Left forelimb (tissue), 1 donor: ENCODE measurements around the gene SIK2.
"Not testable (repeated sequence)": the region's sequence is repeated elsewhere in the genome, so short reads cannot be mapped to it uniquely, and the experiment has no call there.

Experiments
- DNase-seq: peaks from one replicate; pipeline ENCODE4 v3.0.0-alpha.2; 2018; ENCODE audit warnings: low spot score

Gene SIK2

GRCh38 chr11:111624608-111625007 is 22.4 kb downstream of the SIK2 start:
- DNase-seq, result no peak

DNA sequence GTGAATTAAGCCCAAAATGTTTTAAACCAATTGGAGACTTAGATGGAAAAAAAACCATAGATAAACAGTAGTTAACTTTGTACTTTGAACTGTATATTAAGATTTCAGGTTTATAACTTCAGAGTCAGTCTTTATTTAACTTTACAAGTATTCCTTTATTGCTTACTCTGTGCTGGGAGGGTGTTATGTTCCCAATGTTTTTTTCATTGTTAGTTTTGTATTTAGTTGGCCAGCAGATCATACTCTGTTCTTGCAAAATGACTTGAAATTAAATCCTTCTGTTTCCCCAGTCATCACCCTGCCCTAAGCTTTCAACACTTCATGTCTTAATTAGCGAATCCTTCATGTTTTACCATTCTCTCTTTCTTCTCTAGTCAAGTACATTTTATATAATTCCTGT is 25.3 kb downstream of the SIK2 start:
- no peak for DNase-seq

- no peak for DNase-seq
Observed at GRCh38 chr11:111629499-111629898, 27.2 kb downstream of the SIK2 start.

DNA sequence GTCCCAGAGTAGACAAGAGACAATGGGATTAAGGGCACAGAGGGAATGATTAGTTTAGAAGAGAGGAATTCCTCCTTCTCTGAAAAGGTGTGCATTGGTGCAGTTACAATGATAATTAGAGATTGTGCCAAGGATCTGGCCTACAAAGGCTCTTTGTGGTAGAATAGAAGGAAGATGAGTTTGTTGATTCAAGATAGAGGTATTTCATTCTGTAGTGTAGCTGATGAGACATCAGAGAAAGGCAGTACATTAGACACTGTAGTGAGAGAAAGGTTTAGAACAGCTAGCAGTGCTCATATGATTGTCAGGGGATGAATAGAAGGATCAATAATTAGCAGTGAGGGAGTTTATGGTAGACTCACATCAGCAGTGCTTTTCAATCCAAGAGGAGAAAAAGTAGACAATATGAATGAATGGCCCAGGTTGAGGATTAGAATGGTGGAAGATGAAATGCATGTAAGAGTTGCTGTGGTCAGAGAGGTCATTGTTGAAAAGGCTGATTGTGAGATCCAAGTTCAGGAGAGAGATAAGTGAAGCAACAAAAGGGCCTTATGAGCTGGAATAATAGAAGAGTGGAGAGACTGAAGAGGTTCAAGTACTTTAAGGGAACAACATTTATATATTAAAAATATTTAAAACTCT is 28.9 kb downstream of the SIK2 start:
- DNase-seq, result no peak

- DNase-seq, result no peak
Observed at GRCh38 chr11:111631666-111632039, 29.4 kb downstream of the SIK2 start.

DNA sequence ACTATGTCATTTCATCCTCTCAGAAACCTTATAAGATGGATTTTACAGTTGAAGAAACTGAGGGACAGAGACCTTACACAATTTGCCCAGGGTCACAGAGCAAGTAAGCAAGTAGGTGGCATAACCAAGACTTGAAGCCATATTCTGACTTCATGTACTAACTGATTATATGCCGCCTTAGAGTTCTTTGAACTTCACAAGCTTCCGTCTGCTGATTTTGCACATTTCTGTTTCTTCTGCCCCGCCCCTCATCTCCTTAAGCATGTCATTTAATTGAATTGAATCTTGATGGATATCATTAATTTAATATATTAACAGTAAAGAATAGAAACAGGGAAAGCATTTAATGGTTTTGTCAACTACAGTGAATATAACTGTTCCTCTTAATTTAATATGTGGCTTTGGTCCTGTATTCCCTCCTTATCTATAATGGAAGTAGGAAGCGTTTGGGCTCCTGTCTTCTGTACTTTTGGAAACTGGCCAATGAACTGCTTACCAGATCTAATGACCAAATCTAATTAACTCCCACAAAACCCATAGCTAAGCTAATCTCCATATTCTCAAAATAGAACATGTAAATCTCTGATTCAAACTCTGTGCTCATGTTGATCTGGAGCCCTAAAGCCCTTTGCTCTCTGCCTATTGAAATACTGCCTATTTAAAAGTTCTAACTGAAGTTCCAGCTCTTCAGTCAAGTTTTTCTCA is 30.4 kb downstream of the SIK2 start:
- DNase-seq, result no peak

- no peak for DNase-seq
Observed at GRCh38 chr11:111633248-111633647, 31.0 kb downstream of the SIK2 start.

GRCh38 chr11:111633756-111634362 is 31.6 kb downstream of the SIK2 start:
- DNase-seq, result no peak

GRCh38 chr11:111634981-111635705 is 32.9 kb downstream of the SIK2 start:
- DNase-seq, result no peak

DNA sequence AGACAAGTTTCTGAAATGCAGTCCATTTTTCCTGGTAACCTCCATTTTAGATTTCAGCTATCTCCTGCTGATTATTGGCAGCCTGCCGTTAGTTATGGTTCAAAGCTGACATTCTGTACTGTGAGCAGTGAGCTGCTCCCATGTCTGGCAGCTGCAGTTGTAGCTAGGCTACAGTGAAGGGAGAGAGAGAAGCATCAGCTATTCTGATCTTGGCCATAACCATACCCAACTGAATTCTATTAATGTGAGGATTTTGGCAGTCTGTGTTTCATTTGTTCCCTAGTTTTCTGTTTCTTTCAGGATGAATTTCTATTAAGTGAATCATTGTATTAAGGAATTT is 33.4 kb downstream of the SIK2 start:
- DNase-seq, result peak; percentile 69

GRCh38 chr11:111637885-111638284 is 35.6 kb downstream of the SIK2 start:
- DNase-seq, result no peak

GRCh38 chr11:111639226-111639925 is 37.1 kb downstream of the SIK2 start:
- no peak for DNase-seq

DNA sequence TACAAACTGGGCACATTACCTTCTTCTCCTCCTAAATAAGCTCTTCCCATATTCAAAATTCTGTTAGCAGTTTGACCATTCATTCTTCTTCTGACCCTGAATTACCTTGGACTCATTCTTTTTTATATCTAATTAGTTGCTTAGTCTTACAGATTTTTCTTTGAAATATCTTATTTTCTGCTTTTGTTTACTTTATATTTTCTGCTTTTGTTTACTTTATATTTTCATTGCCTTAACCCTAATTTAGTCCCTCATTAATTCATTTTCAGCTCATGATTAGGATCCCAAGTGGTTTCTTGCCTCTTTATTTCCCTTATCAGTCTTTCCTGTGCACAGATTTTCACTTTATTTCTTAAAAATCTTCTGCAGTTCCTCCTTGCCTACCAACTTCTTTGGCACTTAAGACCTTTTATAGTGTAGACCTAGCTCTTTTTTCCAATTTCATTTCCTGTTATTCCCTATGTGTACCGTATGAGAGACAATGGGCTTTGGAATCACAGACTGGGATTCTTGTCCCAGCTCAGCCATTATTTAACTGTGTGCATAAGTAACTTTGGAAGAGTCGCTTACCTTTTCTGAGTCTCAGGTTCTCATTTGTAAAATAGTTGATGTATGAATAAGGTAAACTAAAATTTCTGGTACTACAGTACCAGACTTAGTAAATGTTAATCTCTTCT is 39.2 kb downstream of the SIK2 start:
- DNase-seq, result no peak

DNA sequence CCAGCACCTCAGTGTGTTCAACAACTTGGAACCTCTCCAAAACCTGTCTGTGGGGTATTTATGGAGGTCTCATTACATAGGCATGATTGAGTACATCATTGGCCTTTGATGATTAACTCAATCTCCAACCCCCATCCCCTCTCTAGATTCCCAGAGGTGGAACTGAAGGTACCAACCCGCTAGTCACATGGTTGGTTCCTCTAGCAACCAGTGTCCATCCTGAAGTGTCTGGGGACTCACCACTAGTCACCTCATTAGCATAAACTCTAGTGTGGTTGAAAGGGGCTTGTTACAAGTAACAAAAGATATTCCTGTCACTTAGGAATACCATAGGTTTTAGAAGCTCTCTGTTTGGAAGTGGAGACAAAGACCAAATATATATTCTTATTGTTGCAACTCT is 40.3 kb downstream of the SIK2 start:
- DNase-seq, result no peak

GRCh38 chr11:111644922-111645321 is 42.7 kb downstream of the SIK2 start:
- no peak for DNase-seq

DNA sequence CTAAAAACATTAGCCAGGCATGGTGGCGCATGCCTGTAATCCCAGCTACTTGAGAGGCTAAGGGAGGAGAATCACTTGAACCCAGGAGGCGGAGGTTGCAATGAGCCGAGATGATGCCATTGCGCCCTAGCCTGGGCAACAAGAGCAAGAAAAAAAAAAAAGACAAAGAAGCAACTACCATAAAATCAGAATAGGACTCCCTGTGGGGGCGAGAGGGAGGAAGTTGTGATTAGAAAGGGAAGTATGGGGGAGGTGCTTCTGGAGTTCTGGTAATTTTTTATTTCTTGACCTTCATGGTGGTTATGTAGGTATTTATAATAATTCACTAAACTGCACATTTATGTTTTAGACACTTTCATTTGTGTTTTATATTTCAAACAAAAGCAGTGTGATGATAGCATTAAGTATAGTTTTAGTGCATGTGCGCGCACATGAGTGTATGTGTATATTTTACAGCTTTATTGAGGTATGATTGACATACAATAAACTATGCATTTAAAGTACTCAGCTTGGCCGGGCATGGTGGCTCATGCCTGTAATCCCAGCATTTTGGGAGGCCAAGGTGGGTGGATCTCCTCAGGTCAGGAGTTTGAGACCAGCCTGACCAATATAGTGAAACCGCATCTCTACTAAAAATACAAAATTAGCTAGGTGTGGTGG is 43.5 kb downstream of the SIK2 start:
- no peak for DNase-seq

DNA sequence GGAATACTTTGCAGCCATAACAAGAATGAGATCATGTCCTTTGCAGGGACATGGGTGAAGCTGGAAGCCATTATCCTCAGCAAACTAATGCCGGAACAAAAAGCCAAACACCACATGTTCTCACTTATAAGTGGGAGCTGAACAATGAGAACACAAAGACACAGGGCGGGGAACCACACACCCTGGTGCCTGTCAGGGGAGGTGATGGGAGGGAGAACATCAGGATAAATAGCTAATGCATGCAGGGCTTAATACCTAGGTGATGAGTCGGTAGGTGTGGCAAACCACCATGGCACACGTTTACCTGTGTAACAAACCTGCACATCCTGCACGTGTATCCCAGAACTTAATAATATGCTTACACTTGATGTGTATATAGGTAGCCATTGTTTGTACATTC is 49.1 kb downstream of the SIK2 start:
- DNase-seq, result not testable (repeated sequence)

- DNase-seq, result no peak
Observed at GRCh38 chr11:111652184-111652583, 49.9 kb downstream of the SIK2 start.

DNA sequence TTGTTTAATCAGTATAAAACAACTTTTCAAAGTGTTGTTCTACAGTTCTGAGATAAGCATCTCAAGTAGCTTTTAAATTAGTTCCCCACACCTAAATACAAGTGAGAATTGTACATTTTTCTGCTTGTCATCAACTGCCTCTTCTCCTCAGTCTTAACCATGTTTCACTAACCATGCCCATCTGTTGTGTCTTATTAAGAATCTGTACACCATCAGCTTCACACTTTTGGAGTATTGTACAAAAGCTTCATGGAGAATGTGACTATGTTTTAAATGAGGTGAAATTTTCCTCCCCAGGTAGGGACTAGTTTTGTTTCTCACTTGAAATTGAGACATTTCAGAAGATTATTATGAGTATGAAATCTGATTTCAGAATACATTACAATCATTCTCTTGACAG is 52.4 kb downstream of the SIK2 start:
- DNase-seq, result no peak

DNA sequence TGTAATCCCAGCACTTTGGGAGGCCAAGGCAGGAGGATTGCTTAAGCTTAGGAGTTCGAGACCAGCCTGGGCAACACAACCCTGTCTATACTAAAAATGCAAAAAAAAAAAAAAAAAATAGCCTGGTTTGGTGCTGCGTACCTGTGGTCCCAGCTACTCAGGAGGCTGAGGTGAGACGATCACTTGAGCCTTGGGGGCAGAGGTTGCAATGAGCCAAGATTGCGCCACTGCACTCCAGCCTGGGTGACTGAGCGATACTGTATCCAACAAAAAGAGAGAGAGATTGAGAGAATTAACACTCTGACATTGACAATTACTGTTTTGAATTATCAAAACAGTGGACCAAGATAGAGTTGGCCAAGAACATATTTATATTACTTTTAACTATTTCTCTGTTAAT is 53.7 kb downstream of the SIK2 start:
- DNase-seq, result no peak

GRCh38 chr11:111657905-111658304 is 55.7 kb downstream of the SIK2 start:
- not testable (repeated sequence) for DNase-seq
